GM18870 (cell line): ENCODE measurements around the gene DNHD1.
"Not testable (repeated sequence)": the region's sequence is repeated elsewhere in the genome, so short reads cannot be mapped to it uniquely, and the experiment has no call there.

ENCODE experiments used
- ATAC-seq: cut with Tn5 transposase; IDR thresholded peaks from one replicate; pipeline ENCODE4 v1.9.1; 2021; ENCODE audit warnings: moderate library complexity; ENCODE audit not compliant: unreplicated experiment

DNHD1 gene

DNA sequence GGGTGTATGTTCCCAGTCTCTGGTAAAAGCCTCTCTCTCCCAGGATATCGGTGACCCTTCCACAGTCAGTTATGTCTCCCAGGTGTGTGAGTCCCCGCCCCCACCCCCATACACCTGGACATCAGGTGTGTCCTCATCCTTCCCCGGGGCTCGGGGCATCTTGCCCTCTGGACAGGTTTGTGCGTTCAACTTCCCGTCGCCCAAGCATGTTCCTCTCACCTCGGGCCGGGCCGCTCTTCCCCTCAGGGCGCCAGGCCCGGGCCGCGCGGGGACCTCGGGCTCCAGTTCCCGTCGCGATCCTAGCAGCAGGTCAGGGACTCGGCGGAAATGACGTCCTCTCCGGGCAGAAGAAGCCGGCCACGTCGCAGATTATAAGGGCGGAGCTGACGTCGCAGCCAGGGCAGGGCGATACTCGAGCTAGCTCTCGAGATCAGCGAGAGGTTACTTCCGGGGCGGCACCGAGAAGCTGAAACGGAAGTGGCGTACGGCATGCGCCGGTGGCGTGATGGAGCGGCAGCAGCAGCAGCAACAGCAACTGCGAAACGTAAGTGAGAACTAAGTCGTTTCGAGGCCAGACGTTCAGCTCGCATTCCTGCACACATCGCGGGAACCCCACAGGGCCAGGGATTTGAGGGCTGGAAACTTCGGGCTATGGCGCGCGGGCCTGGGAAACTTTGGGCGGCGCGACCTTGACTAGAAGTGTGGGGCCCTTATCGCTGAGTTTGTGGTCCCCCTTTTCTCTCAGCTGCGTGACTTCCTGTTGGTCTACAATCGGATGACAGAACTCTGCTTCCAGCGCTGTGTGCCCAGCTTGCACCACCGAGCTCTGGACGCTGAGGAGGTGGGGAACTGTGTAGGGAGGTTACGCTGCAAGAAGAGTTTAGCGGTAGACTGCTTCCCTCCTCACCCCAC lies 15.8 kb upstream of the DNHD1 start, which contains the start of the genes ARFIP2 and TIMM10B:
Gene ARFIP2 (minus strand): TSS at position 320 of the 912 bp plus-strand sequence. CDS start 910 bp downstream, outside the sequence.
Gene TIMM10B (plus strand): TSS at position 490 of the 912 bp plus-strand sequence. CDS start 16 bp downstream, at position 506.
- ATAC-seq = peak; percentile 98

DNA sequence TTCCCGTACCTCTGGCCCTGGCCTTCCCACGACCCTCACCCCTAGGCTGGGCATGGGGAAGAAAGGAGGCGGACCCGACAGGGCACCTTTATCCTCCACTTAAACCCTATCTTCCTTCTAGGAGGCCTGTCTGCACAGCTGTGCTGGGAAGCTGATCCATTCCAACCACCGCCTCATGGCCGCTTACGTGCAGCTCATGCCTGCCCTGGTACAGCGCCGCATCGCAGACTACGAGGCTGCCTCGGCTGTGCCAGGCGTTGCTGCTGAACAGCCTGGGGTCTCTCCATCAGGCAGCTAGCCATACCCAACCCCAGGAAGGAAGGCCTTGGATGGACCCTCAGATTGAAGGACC lies 15.2 kb upstream of the DNHD1 start:
- ATAC-seq = peak; percentile 4

- ATAC-seq = no peak
Observed at GRCh38 chr11:6482441-6482840, 14.6 kb upstream of the DNHD1 start.

- ATAC-seq = no peak
Observed at GRCh38 chr11:6483015-6483414, 14.1 kb upstream of the DNHD1 start.

GRCh38 chr11:6485661-6486060 lies 11.4 kb upstream of the DNHD1 start:
- no peak for ATAC-seq

GRCh38 chr11:6486256-6486655 lies 10.8 kb upstream of the DNHD1 start:
- no peak for ATAC-seq

GRCh38 chr11:6486938-6487337 lies 10.1 kb upstream of the DNHD1 start:
- ATAC-seq = no peak

GRCh38 chr11:6488342-6488741 lies 8.7 kb upstream of the DNHD1 start:
- ATAC-seq = no peak

DNA sequence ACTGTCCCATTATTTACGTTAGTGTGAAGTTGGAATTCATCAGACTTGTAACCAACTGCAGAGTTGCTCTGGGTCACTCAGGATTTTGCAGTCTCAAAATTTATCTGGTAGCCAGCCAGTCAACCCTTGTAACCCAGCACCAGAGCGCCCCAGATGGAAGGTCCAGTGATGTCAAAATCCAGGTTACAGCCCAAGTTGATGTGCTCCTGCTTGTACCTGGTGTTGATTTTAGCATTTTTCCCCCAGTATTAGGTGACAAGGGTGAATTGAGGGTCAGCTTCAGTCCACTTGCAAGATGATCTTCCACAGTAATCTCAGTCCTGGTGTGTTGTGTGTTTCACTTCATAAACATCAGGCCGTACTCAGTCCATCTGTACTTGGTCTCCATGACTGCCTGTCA lies 8.3 kb upstream of the DNHD1 start:
- no peak for ATAC-seq

DNA sequence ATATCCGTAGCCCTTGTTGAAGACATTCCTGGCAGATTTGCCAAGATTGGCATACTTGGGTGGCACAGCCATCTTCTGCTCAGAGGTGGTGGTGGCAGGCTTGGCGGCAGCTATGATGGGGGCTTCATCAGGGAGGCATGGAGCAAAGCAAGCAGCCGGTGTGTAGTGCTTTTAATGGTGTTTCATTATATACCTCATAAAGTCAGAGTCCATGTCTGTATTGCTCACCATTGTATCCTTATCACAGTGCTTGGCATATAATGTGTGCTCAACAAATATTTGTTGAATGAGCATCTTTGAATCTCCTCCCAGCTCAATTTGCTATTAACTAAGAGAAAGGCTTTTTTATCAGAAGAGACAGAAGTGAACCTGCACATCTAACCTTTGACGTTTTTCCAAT lies 7.8 kb upstream of the DNHD1 start:
- ATAC-seq = no peak

DNA sequence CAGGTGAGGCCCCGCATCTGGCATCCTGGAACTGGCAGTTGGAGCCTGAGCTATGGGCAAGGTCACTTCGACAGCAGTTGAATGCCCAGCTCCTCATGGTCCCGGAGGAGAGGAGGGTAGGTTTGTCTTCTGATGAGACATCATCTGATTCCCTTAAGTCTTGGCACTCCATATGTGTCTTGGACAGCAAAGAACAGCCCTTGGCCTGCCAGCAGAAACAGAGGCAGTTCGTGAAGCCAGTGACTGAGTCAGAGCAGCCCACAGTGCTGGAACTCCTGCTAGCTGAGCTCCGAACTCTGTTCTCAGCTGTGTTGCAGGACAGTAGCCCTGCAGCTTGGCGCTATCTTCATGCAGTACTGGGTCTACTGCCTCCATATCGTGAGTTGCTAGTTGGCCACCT lies 1.0 kb downstream of the DNHD1 start:
- ATAC-seq = no peak

- ATAC-seq = no peak
Observed at GRCh38 chr11:6498544-6498943, 1.5 kb downstream of the DNHD1 start.

- ATAC-seq = no peak
Observed at GRCh38 chr11:6502382-6502781, 5.3 kb downstream of the DNHD1 start.

DNA sequence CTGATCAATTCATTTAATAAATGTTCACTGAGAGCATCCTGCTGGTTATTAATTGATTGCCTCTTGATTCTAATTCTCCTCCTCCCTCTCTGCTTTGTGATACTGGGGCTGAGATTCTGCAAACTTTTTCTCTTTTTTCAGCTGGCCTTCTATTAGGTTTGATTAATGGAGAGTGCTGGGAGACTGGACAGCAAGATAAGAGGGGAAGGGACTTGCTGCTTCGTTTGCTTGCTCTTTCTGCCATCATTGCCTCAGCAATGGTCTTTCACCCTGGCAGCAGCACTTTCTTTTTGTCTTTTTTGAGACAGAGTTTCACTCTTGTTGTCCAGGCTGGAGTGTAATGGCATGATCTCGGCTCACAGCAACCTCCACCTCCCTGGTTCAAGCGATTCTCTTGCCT lies 7.1 kb downstream of the DNHD1 start:
- no peak for ATAC-seq

DNA sequence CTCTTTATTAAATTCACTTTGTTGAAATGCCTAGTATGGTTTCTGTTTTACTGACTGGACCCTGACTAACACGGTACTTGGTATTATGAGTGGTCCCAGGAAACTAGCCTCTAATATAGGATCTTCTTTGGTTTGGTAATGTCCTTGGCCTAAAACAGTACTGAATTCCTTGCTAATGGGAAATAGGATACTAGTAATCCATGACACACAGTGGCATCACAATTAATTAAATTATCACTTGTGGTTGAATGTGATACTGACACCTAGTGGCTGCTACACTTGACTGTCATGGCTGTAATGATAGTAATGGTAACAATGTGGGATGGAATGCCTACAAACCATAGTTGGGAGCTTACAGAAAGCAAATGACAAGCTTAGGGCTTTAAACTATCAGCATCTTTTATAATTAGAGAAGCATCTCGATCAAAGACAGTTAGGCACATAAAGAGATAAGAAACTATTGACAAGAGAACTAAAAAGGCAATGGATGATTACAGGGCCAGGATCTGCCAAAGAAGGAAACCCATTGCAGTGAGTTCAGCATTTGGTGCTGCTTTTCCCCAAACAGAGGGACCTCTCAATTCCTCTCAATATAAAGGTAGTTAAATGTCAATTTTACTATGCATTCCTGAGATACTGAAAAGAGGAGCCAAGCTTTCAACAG lies 8.6 kb downstream of the DNHD1 start:
- ATAC-seq = peak; percentile 53

DNA sequence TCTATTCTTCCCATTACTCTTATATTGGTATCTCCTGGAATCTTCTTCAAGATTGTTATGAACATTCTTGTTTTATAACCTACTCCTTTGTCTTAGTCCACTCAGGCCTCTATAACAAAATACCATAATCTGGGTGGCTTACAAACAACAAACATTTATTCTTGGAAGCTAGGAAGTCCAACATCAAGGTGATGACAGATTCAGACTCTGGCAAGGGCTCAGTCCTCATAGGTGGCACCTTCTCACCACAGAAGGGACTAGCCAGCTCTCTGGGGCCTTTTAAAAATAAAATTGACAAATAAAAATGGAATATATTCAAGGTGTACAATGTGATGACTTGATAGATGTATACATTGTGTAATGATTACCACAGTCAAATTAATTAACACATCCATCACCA lies 19.8 kb downstream of the DNHD1 start:
- ATAC-seq = no peak

DNA sequence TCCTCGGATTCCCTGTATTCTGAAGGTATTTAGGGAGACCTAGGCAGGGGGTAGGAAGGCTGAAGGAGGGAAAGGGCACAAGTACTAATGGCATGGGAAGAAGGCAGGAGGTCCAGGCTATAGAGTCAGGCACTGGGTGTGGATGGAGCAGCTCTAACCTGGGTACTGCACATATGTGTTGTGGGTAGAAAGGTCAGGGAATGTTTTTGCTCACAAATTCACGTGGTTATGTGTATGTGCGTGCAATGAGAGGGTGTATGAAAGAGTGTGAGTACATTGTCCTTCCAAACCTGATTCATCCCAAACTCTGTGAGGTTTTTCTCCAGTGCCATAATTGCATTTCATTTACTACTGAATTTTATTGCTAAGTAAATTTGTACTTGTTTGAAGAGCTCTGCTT lies 23.2 kb downstream of the DNHD1 start:
- no peak for ATAC-seq

- ATAC-seq = not testable (repeated sequence)
Observed at GRCh38 chr11:6521946-6522345, 24.9 kb downstream of the DNHD1 start.

- no peak for ATAC-seq
Observed at GRCh38 chr11:6523253-6523652, 26.2 kb downstream of the DNHD1 start.

- no peak for ATAC-seq
Observed at GRCh38 chr11:6526411-6527135, 29.5 kb downstream of the DNHD1 start.

- no peak for ATAC-seq
Observed at GRCh38 chr11:6529266-6529665, 32.2 kb downstream of the DNHD1 start.
